Stomach (tissue), 4 donors: Measurements from ENCODE around the gene IL21R.
"Not testable (repeated sequence)": the region's sequence is repeated elsewhere in the genome, so short reads cannot be mapped to it uniquely, and the experiment has no call there.

Source experiments
- POLR2A ChIP-seq, 4 donors: fragments of 450-650 bp; IDR thresholded peaks; one replicate each; pipeline ENCODE4 v1.6.1; 2016; ENCODE audit warnings: antibody characterized with exemption in 4 of 4, control low read depth in 2 of 4, mild to moderate bottlenecking in 1 of 4, moderate library complexity in 1 of 4
- TF ChIP-seq, protein P1 (sequence below), 7 experiments: fragments of 450-650 bp in 4 of 7; fragments of 200-600 bp in 3 of 7; sonication (generic) in 3 of 7; IDR thresholded peaks; one replicate each; pipeline ENCODE4 v1.5.1; 2016 to 2019; ENCODE audit warnings: antibody characterized with exemption in 7 of 7, control low read depth in 2 of 7, mild to moderate bottlenecking in 1 of 7

DNA sequence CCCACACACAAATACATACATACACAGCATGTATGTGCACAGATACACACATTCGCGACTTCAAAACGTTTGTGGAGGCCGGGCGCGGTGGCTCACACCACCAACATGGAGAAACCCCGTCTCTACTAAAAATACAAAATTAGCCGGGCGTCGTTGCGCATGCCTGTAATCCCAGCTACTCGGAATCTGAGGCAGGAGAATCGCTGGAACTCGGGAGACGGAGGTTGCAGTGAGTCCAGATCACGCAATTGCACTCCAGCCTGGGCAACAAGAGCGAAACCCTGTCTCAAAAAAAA, 55.6 kb downstream of the IL21R start:
- TF ChIP-seq, protein P1, sequence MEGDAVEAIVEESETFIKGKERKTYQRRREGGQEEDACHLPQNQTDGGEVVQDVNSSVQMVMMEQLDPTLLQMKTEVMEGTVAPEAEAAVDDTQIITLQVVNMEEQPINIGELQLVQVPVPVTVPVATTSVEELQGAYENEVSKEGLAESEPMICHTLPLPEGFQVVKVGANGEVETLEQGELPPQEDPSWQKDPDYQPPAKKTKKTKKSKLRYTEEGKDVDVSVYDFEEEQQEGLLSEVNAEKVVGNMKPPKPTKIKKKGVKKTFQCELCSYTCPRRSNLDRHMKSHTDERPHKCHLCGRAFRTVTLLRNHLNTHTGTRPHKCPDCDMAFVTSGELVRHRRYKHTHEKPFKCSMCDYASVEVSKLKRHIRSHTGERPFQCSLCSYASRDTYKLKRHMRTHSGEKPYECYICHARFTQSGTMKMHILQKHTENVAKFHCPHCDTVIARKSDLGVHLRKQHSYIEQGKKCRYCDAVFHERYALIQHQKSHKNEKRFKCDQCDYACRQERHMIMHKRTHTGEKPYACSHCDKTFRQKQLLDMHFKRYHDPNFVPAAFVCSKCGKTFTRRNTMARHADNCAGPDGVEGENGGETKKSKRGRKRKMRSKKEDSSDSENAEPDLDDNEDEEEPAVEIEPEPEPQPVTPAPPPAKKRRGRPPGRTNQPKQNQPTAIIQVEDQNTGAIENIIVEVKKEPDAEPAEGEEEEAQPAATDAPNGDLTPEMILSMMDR (IDR thresholded peaks at IDR 0.05), result not testable (repeated sequence)
- not testable (repeated sequence) for TF ChIP-seq POLR2A (IDR thresholded peaks at IDR 0.05)
